GM12872 (cell line): ENCODE measurements around the gene CGB7.
"Not testable (repeated sequence)": the region's sequence is repeated elsewhere in the genome, so short reads cannot be mapped to it uniquely, and the experiment has no call there.

Experiments used
- CTCF ChIP-seq: IDR thresholded peaks from 3 replicates; pipeline ENCODE4 v1.5.1; 2011; ENCODE audit warnings: low read depth, mild to moderate bottlenecking, low read length, moderate library complexity; ENCODE audit not compliant: insufficient read depth

The CGB7 gene

GRCh38 chr19:49061445-49061844, 3.9 kb upstream of the CGB7 start:
- TF ChIP-seq CTCF: no peak

GRCh38 chr19:49061000-49061399, 3.5 kb upstream of the CGB7 start:
- no peak for TF ChIP-seq CTCF

- no peak for TF ChIP-seq CTCF
Measured at GRCh38 chr19:49059053-49059452, 1.5 kb upstream of the CGB7 start.

- no peak for TF ChIP-seq CTCF
Measured at GRCh38 chr19:49058562-49058961, 1.0 kb upstream of the CGB7 start.

GRCh38 chr19:49056101-49056901, 1.2 kb downstream of the CGB7 start:
- TF ChIP-seq CTCF: no peak

- TF ChIP-seq CTCF: not testable (repeated sequence)
Measured at GRCh38 chr19:49049011-49049410, 8.5 kb downstream of the CGB7 start, which contains the start of gene CGB8. TSS of gene CGB8 (minus strand) at chr19:49049111. CDS start at chr19:49048739, 372 bp downstream.

- TF ChIP-seq CTCF: not testable (repeated sequence)
Measured at GRCh38 chr19:49043548-49043947, 14.0 kb downstream of the CGB7 start, which contains the start of gene CGB5. TSS of gene CGB5 (plus strand) at chr19:49043848. CDS start at chr19:49044210, 362 bp downstream.
